Stimulated activated CD4-positive, alpha-beta T cell treated with anti-CD3 and anti-CD28 coated beads, TNF-alpha, amount 100 ng/mL, for 48 hours (primary cell): ENCODE measurements around the gene SERPINE1.
"Not testable (repeated sequence)": the region's sequence is repeated elsewhere in the genome, so short reads cannot be mapped to it uniquely, and the experiment has no call there.

Experiments used
- DNase-seq, 3 donors: peaks; one replicate each; pipeline ENCODE4 v3.0.0-alpha.2; 2020; ENCODE audit warnings: low read depth in 3 of 3

Gene SERPINE1

GRCh38 chr7:101126651-101127459 lies at the start of gene SERPINE1:
SERPINE1 (plus strand) TSS chr7:101127104; CDS start chr7:101128394, 1,290 bp downstream.
- DNase-seq, result peak in 2 of 3 donors; percentile 6 to 33

GRCh38 chr7:101077303-101078086 lies 49.4 kb upstream of the SERPINE1 start:
- DNase-seq, result peak; percentile 70 to 79 (median 77)

GRCh38 chr7:101081432-101081831 lies 45.5 kb upstream of the SERPINE1 start:
- DNase-seq, result no peak

GRCh38 chr7:101084865-101085161 lies 42.1 kb upstream of the SERPINE1 start:
- no peak for DNase-seq

- peak; percentile 47 to 65 (median 62) for DNase-seq
Measured at GRCh38 chr7:101085162-101085964, 41.5 kb upstream of the SERPINE1 start, which contains the start of gene TRIM56. TRIM56 (plus strand) TSS chr7:101085481; CDS start chr7:101087313, 1,832 bp downstream.

- no peak for DNase-seq
Measured at GRCh38 chr7:101087334-101088068, 39.4 kb upstream of the SERPINE1 start.

- DNase-seq, result no peak
Measured at GRCh38 chr7:101088069-101088425, 38.9 kb upstream of the SERPINE1 start.

- no peak for DNase-seq
Measured at GRCh38 chr7:101088858-101089529, 37.9 kb upstream of the SERPINE1 start.

- DNase-seq, result no peak
Measured at GRCh38 chr7:101089876-101090275, 37.0 kb upstream of the SERPINE1 start.

GRCh38 chr7:101092266-101092905 lies 34.5 kb upstream of the SERPINE1 start:
- not testable (repeated sequence) for DNase-seq

- no peak for DNase-seq
Measured at GRCh38 chr7:101093906-101094305, 33.0 kb upstream of the SERPINE1 start.

- no peak for DNase-seq
Measured at GRCh38 chr7:101094376-101094775, 32.5 kb upstream of the SERPINE1 start.

- peak in 2 of 3 donors; percentile 24 to 37 for DNase-seq
Measured at GRCh38 chr7:101094791-101095375, 32.0 kb upstream of the SERPINE1 start.

GRCh38 chr7:101096331-101096956 lies 30.5 kb upstream of the SERPINE1 start:
- no peak for DNase-seq

GRCh38 chr7:101096957-101097347 lies 30.0 kb upstream of the SERPINE1 start:
- DNase-seq, result no peak

- DNase-seq, result no peak
Measured at GRCh38 chr7:101097561-101097960, 29.3 kb upstream of the SERPINE1 start.

- DNase-seq, result peak; percentile 38 to 60 (median 45)
Measured at GRCh38 chr7:101099969-101100781, 26.7 kb upstream of the SERPINE1 start.
